ENCODE results near the gene GBE1. TPM values are rescaled to one million over a fixed set of nuclear protein-coding genes. Genes with fewer than 3 reads are reported as not detected.

Gene GBE1
- total RNA-seq, 1 donor from 2014 or later, result 32.5 TPM

GRCh38 chr3:81743096-81744025 lies 18.1 kb downstream of the GBE1 start:
- H3K9me3 Mint-ChIP-seq, result no peaks in the 10 kb centered on the region

DNA sequence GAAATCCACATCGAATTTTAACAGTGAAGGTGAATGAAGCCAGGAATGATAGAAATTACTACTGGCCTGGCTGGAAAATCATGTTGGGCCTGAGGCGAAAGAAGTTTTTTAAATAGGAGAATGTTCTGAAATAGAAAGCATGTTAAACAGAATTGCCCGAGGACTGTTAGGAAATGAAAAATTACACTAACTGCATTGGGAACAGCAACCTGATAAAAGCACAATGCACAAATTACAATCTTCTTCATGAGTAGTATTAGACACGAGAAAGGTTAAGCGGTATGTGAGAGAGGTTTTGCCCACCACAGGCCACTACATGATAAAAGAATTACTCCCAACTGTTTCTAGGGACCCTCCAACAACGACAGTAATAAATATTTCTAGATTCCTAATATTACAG lies 18.9 kb downstream of the GBE1 start:
- no peaks in the 10 kb centered on the region for H3K9me3 Mint-ChIP-seq
- POLR2A ChIA-PET, result no interaction called here
- intact Hi-C loops (cut with micrococcal nuclease), result no loop called here
- no peak overlapping the region for H3K27ac Mint-ChIP-seq
- H3K4me3 Mint-ChIP-seq, result no peak overlapping the region
- no peak for ATAC-seq (ENCODE audit: low read depth)
- H3K27me3 Mint-ChIP-seq, result no peaks in the 10 kb centered on the region
- no peak for TF ChIP-seq CTCF (IDR thresholded peaks at IDR 0.05)
- DNase-seq, result no peak
- H3K36me3 Mint-ChIP-seq (ENCODE audit: low read depth), result peaks cover 9% of the 10 kb centered on the region
- CTCF ChIA-PET, result no interaction called here
- peaks cover 8% of the 10 kb centered on the region for H3K4me1 Mint-ChIP-seq

More at GRCh38 chr3:81743096-81744025, 18.1 kb downstream of the GBE1 start:
- POLR2A ChIA-PET, result no interaction called here
- TF ChIP-seq CTCF (IDR thresholded peaks at IDR 0.05), result no peak
- CTCF ChIA-PET, result no interaction called here
- Mint-ChIP-seq H3K4me1 (peaks cover 8% of the 10 kb centered on the region), H3K27me3 (no peaks in the 10 kb centered on the region), H3K36me3 (ENCODE audit: low read depth) (peaks cover 10% of the 10 kb centered on the region), H3K27ac (no peak overlapping the region), H3K4me3 (no peak overlapping the region)
- ATAC-seq (ENCODE audit: low read depth) (no peak), DNase-seq (no peak)
- intact Hi-C loops (cut with micrococcal nuclease), result no loop called here

- DNase-seq (no peak), ATAC-seq (ENCODE audit: low read depth) (no peak)
- POLR2A ChIA-PET, result no interaction called here
- no peak overlapping the region for H3K4me3 Mint-ChIP-seq
- no peaks in the 10 kb centered on the region for H3K27me3 Mint-ChIP-seq
- peaks cover 8% of the 10 kb centered on the region for H3K4me1 Mint-ChIP-seq
- peaks cover 5% of the 10 kb centered on the region for H3K36me3 Mint-ChIP-seq (ENCODE audit: low read depth)
- CTCF ChIA-PET, result no interaction called here
- TF ChIP-seq CTCF (IDR thresholded peaks at IDR 0.05), result no peak
- intact Hi-C loops (cut with micrococcal nuclease), result no loop called here
- H3K9me3 Mint-ChIP-seq, result no peaks in the 10 kb centered on the region
- no peak overlapping the region for H3K27ac Mint-ChIP-seq
Observed at GRCh38 chr3:81741216-81741615, 20.2 kb downstream of the GBE1 start.

GRCh38 chr3:81740731-81741130 lies 20.7 kb downstream of the GBE1 start:
- ChIA-PET CTCF (no interaction called here), POLR2A (no interaction called here)
- DNase-seq, result no peak
- peaks cover 8% of the 10 kb centered on the region for H3K4me1 Mint-ChIP-seq
- H3K36me3 Mint-ChIP-seq (ENCODE audit: low read depth), result peaks cover 5% of the 10 kb centered on the region
- H3K9me3 Mint-ChIP-seq, result no peaks in the 10 kb centered on the region
- no peak for ATAC-seq (ENCODE audit: low read depth)
- no peak overlapping the region for H3K27ac Mint-ChIP-seq
- H3K4me3 Mint-ChIP-seq, result no peak overlapping the region
- no peak for TF ChIP-seq CTCF (IDR thresholded peaks at IDR 0.05)
- intact Hi-C loops (cut with micrococcal nuclease), result no loop called here
- no peaks in the 10 kb centered on the region for H3K27me3 Mint-ChIP-seq

DNA sequence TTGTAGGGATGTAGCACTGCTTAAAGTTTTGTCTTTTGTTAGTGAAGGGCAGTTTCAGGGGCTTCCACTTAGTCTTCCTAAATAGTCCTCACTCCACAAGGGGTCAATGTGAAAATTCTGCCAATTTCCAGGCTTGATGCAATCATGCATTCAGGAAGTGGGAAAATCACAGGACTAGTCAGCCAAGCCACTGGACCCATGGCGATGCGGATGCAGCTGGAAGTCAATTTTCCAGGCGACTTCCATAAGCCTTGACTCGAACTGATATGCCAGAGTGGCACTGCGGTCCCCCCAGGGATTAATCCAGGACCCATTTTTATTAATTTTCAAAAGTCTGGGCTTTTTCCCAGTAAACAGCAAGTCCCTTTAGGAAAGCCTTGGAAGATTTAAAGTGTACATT lies 26.1 kb downstream of the GBE1 start:
- H3K4me3 Mint-ChIP-seq, result no peak overlapping the region
- ATAC-seq (ENCODE audit: low read depth) (no peak), DNase-seq (no peak)
- peaks cover 8% of the 10 kb centered on the region for H3K4me1 Mint-ChIP-seq
- peaks cover 5% of the 10 kb centered on the region for H3K36me3 Mint-ChIP-seq (ENCODE audit: low read depth)
- POLR2A ChIA-PET, result no interaction called here
- no peak for TF ChIP-seq CTCF (IDR thresholded peaks at IDR 0.05)
- CTCF ChIA-PET, result no interaction called here
- H3K27me3 Mint-ChIP-seq, result no peaks in the 10 kb centered on the region
- intact Hi-C loops (cut with micrococcal nuclease), result no loop called here
- H3K9me3 Mint-ChIP-seq, result no peaks in the 10 kb centered on the region
- H3K27ac Mint-ChIP-seq, result no peak overlapping the region

Data from activated B cell treated with CpG ODN at 0.5 μM for 24 hours (primary cell).